Measurements from ENCODE around the gene C13orf46. TPM values are rescaled to one million over a fixed set of nuclear protein-coding genes. Genes with fewer than 3 reads are reported as not detected.

Gene C13orf46
- total RNA-seq, 1 donor from 2014 or later: 0.54 TPM

GRCh38 chr13:113935001-113935844 lies 38.7 kb downstream of the C13orf46 start:
- H3K27me3 Mint-ChIP-seq (ENCODE audit: low read depth): no peaks in the 10 kb centered on the region
- no peak for TF ChIP-seq CTCF (IDR thresholded peaks at IDR 0.05; ENCODE audit: unreplicated experiment)
- no peak overlapping the region for H3K4me3 Mint-ChIP-seq
- no peaks in the 10 kb centered on the region for H3K36me3 Mint-ChIP-seq
- peaks cover 31% of the 10 kb centered on the region for H3K4me1 Mint-ChIP-seq
- H3K9me3 Mint-ChIP-seq: no peaks in the 10 kb centered on the region
- peak in 1 of 2 experiments; percentile 16 for DNase-seq (ENCODE audit: low spot score in 2 of 2, unreplicated experiment in 2 of 2)
- peak overlapping the region; percentile 39 for H3K27ac Mint-ChIP-seq

GRCh38 chr13:113934576-113934975 lies 39.3 kb downstream of the C13orf46 start:
- H3K36me3 Mint-ChIP-seq: no peaks in the 10 kb centered on the region
- H3K27me3 Mint-ChIP-seq (ENCODE audit: low read depth): no peaks in the 10 kb centered on the region
- TF ChIP-seq CTCF (IDR thresholded peaks at IDR 0.05; ENCODE audit: unreplicated experiment): no peak
- no peak overlapping the region for H3K27ac Mint-ChIP-seq
- H3K9me3 Mint-ChIP-seq: no peaks in the 10 kb centered on the region
- peaks cover 31% of the 10 kb centered on the region for H3K4me1 Mint-ChIP-seq
- H3K4me3 Mint-ChIP-seq: no peak overlapping the region
- peak in 1 of 2 experiments; percentile 3 for DNase-seq (ENCODE audit: low spot score in 2 of 2, unreplicated experiment in 2 of 2)

- no peak for DNase-seq (ENCODE audit: low spot score in 2 of 2, unreplicated experiment in 2 of 2)
- Mint-ChIP-seq H3K36me3 (no peaks in the 10 kb centered on the region), H3K9me3 (no peaks in the 10 kb centered on the region), H3K4me1 (peaks cover 31% of the 10 kb centered on the region), H3K4me3 (no peak overlapping the region), H3K27me3 (ENCODE audit: low read depth) (no peaks in the 10 kb centered on the region), H3K27ac (no peak overlapping the region)
- no peak for TF ChIP-seq CTCF (IDR thresholded peaks at IDR 0.05; ENCODE audit: unreplicated experiment)
Measured at GRCh38 chr13:113933901-113934300, 40.0 kb downstream of the C13orf46 start.

- H3K36me3 Mint-ChIP-seq: no peaks in the 10 kb centered on the region
- H3K9me3 Mint-ChIP-seq: no peaks in the 10 kb centered on the region
- TF ChIP-seq CTCF (IDR thresholded peaks at IDR 0.05; ENCODE audit: unreplicated experiment): no peak
Measured at GRCh38 chr13:113931841-113932459, 41.9 kb downstream of the C13orf46 start.

GRCh38 chr13:113930671-113931637 lies 42.9 kb downstream of the C13orf46 start:
- peaks cover 16% of the 10 kb centered on the region for H3K4me1 Mint-ChIP-seq
- H3K4me3 Mint-ChIP-seq: no peak overlapping the region
- no peaks in the 10 kb centered on the region for H3K36me3 Mint-ChIP-seq
- DNase-seq (ENCODE audit: low spot score in 2 of 2, unreplicated experiment in 2 of 2): peak in 1 of 2 experiments; percentile 35
- no peaks in the 10 kb centered on the region for H3K9me3 Mint-ChIP-seq
- peaks cover 3% of the 10 kb centered on the region for H3K27me3 Mint-ChIP-seq (ENCODE audit: low read depth)
- no peak overlapping the region for H3K27ac Mint-ChIP-seq
- no peak for TF ChIP-seq CTCF (IDR thresholded peaks at IDR 0.05; ENCODE audit: unreplicated experiment)

More at GRCh38 chr13:113931841-113932459, 41.9 kb downstream of the C13orf46 start:
- Mint-ChIP-seq H3K4me3 (no peak overlapping the region), H3K27me3 (ENCODE audit: low read depth) (peaks cover 1% of the 10 kb centered on the region), H3K4me1 (peaks cover 22% of the 10 kb centered on the region), H3K27ac (no peak overlapping the region)
- DNase-seq (ENCODE audit: low spot score in 2 of 2, unreplicated experiment in 2 of 2): no peak

All from mesothelial cell of epicardium (in vitro differentiated cells).